Naive thymus-derived CD4-positive, alpha-beta T cell (primary cell): ENCODE measurements around the gene IQUB. TPM values are rescaled to one million over a fixed set of nuclear protein-coding genes. Genes with fewer than 3 reads are reported as not detected.

ENCODE experiments used
- ATAC-seq: fragments of 150-1000 bp; cut with Tn5 transposase; 2 replicates; pipeline ENCODE4 v1.10.0; 2021; ENCODE audit warnings: mild to moderate bottlenecking, moderate library complexity
- CTCF ChIA-PET: fragments of 350-600 bp; sonication (Branson Sonifier 250); formaldehyde crosslinking; loops from one replicate; lab custom pipeline; 2021; ENCODE audit warnings: antibody characterized with exemption; lab: Charles Lee
- POLR2A ChIA-PET: fragments of 350-600 bp; sonication (Branson Sonifier 250); formaldehyde crosslinking; loops from one replicate; lab custom pipeline; 2021; ENCODE audit warnings: antibody characterized with exemption, inconsistent platforms; lab: Charles Lee
- DNase-seq, 9 donors: peaks; one replicate each; pipeline versions ENCODE4 v3.0.0 to v3.0.0-alpha.2; 2020 to 2022; ENCODE audit warnings: mixed read lengths in 1 of 9
- H3K27ac ChIP-seq: one replicate; pipeline ENCODE4 v1.7.0; 2013; ENCODE audit warnings: mild to moderate bottlenecking, low read depth, low read length, moderate library complexity
- H3K27me3 ChIP-seq, 2 donors: one replicate each; pipeline ENCODE4 v1.7.0; 2013; ENCODE audit warnings: low read length in 2 of 2, mild to moderate bottlenecking in 2 of 2, moderate library complexity in 2 of 2; ENCODE audit not compliant: control insufficient read depth in 2 of 2, insufficient read depth in 2 of 2
- H3K36me3 ChIP-seq, 3 experiments: 1 replicate in 2 of 3; 2 replicates in 1 of 3; pipeline ENCODE4 v1.7.0; 2013; ENCODE audit warnings: low read length in 3 of 3, mild to moderate bottlenecking in 3 of 3, moderate library complexity in 1 of 3; ENCODE audit not compliant: insufficient read depth in 3 of 3, control insufficient read depth in 2 of 3
- H3K4me1 ChIP-seq, 2 donors: one replicate each; pipeline ENCODE4 v1.7.0; 2013; ENCODE audit warnings: low read length in 2 of 2, mild to moderate bottlenecking in 2 of 2, moderate library complexity in 1 of 2; ENCODE audit not compliant: control insufficient read depth in 2 of 2, insufficient read depth in 2 of 2
- H3K4me3 ChIP-seq: 2 replicates; pipeline ENCODE4 v1.7.0; 2013; ENCODE audit warnings: mild to moderate bottlenecking, low read length
- H3K9me3 ChIP-seq, 3 experiments: 1 replicate in 2 of 3; 2 replicates in 1 of 3; pipeline ENCODE4 v1.7.0; 2013; ENCODE audit warnings: low read length in 3 of 3; ENCODE audit not compliant: control insufficient read depth in 2 of 3
- H3K27ac Mint-ChIP-seq, 9 donors: one replicate each; pipeline ENCODE4 v1.8.0; 2020 to 2022; ENCODE audit warnings: mixed read lengths in 9 of 9, mild to moderate bottlenecking in 8 of 9, moderate library complexity in 5 of 9, inconsistent platforms in 2 of 9
- H3K27me3 Mint-ChIP-seq, 5 donors: one replicate each; pipeline ENCODE4 v1.8.0; 2021 to 2022; ENCODE audit warnings: mixed read lengths in 5 of 5, mild to moderate bottlenecking in 1 of 5
- H3K36me3 Mint-ChIP-seq, 5 donors: one replicate each; pipeline ENCODE4 v1.8.0; 2020 to 2022; ENCODE audit warnings: mixed read lengths in 5 of 5, mild to moderate bottlenecking in 3 of 5, inconsistent platforms in 1 of 5
- H3K4me1 Mint-ChIP-seq, 7 donors: one replicate each; pipeline ENCODE4 v1.8.0; 2020 to 2022; ENCODE audit warnings: mixed read lengths in 7 of 7, mild to moderate bottlenecking in 3 of 7, inconsistent platforms in 1 of 7
- H3K4me3 Mint-ChIP-seq, 10 donors: one replicate each; pipeline ENCODE4 v1.8.0; 2020 to 2022; ENCODE audit warnings: mild to moderate bottlenecking in 10 of 10, mixed read lengths in 10 of 10, moderate library complexity in 6 of 10, inconsistent platforms in 2 of 10
- H3K9me3 Mint-ChIP-seq, 11 donors: one replicate each; pipeline ENCODE4 v1.8.0; 2020 to 2022; ENCODE audit warnings: mixed read lengths in 11 of 11, mild to moderate bottlenecking in 4 of 11, inconsistent platforms in 1 of 11, moderate library complexity in 1 of 11
- intact Hi-C, 2 donors: fragments of 100-400 bp; cut with micrococcal nuclease; formaldehyde crosslinking; loops; one replicate each; pipeline ENCODE4 v1.15.1; 2023
- polyA plus RNA-seq, 2 donors: library from polyadenylated mRNA; unstranded; fragments of 300-500 nt; fragmentation: Illumina TruSeq; gene quantifications; one replicate each; pipeline ENCODE4 v1.2.3, GENCODE V29; 2021
- total RNA-seq, 6 experiments: library from RNA in 5 of 6; stranded (reverse) in 5 of 6; gene quantifications; 1 replicate in 5 of 6; 2 replicates in 1 of 6; pipeline ENCODE4 v1.2.3 and lab custom pipeline; 2021 to 2026

Gene IQUB
- total and polyA plus RNA-seq, 7 experiments from 2014 or later: 0.09 to 0.24 TPM; not detected in 5

- Histone ChIP-seq H3K27me3 (no peaks in the 10 kb centered on the region), H3K9me3 (no peaks in the 10 kb centered on the region), H3K4me1 (no peaks in the 10 kb centered on the region), H3K27ac (no peak overlapping the region), H3K4me3 (no peak overlapping the region), H3K36me3 (no peaks in the 10 kb centered on the region)
- ATAC-seq: no peak
- DNase-seq: no peak
- Mint-ChIP-seq H3K4me3 (no peak overlapping the region), H3K9me3 (no peaks in the 10 kb centered on the region), H3K36me3 (no peaks in the 10 kb centered on the region), H3K27ac (no peak overlapping the region), H3K27me3 (peaks cover 0 to 24% (median 8%) of the 10 kb centered on the region in 5 donors), H3K4me1 (peaks cover 0 to 2% (median 0%) of the 10 kb centered on the region in 7 donors)
- POLR2A ChIA-PET: no interaction called here
- intact Hi-C loops: no loop called here
- CTCF ChIA-PET: no interaction called here
Measured at GRCh38 chr7:123463890-123464289, 70.5 kb downstream of the IQUB start.

- ChIA-PET CTCF (no interaction called here), POLR2A (no interaction called here)
- Mint-ChIP-seq H3K4me3 (no peak overlapping the region), H3K4me1 (no peaks in the 10 kb centered on the region), H3K27ac (no peak overlapping the region), H3K9me3 (no peaks in the 10 kb centered on the region), H3K27me3 (peaks cover 0 to 13% (median 5%) of the 10 kb centered on the region in 5 donors), H3K36me3 (no peaks in the 10 kb centered on the region)
- no peak overlapping the region for H3K4me3 ChIP-seq
- DNase-seq (no peak), ATAC-seq (no peak)
- no peak overlapping the region for H3K27ac ChIP-seq
- no peaks in the 10 kb centered on the region for H3K9me3 ChIP-seq
- intact Hi-C loops: no loop called here
- H3K27me3 ChIP-seq: no peaks in the 10 kb centered on the region
- H3K36me3 ChIP-seq: no peaks in the 10 kb centered on the region
- H3K4me1 ChIP-seq: no peaks in the 10 kb centered on the region
Measured at GRCh38 chr7:123460616-123461015, 73.8 kb downstream of the IQUB start.

GRCh38 chr7:123455965-123456470 lies 78.4 kb downstream of the IQUB start:
- no peak for DNase-seq
- Mint-ChIP-seq H3K9me3 (peaks cover 0 to 10% (median 7%) of the 10 kb centered on the region in 11 donors), H3K4me3 (no peak overlapping the region), H3K27ac (no peak overlapping the region), H3K4me1 (no peaks in the 10 kb centered on the region), H3K27me3 (peaks cover 0 to 12% (median 0%) of the 10 kb centered on the region in 5 donors), H3K36me3 (peaks cover 0 to 7% (median 0%) of the 10 kb centered on the region in 5 donors)
- Histone ChIP-seq H3K4me3 (no peak overlapping the region), H3K27me3 (no peaks in the 10 kb centered on the region), H3K9me3 (no peaks in the 10 kb centered on the region), H3K36me3 (no peaks in the 10 kb centered on the region), H3K4me1 (no peaks in the 10 kb centered on the region), H3K27ac (no peak overlapping the region)
- intact Hi-C loops: no loop called here
- ChIA-PET CTCF (no interaction called here), POLR2A (no interaction called here)
- ATAC-seq: no peak

- H3K4me3 ChIP-seq: no peak overlapping the region
- intact Hi-C loops: no loop called here
- H3K27ac Mint-ChIP-seq: no peak overlapping the region
- peaks cover 0 to 9% (median 1%) of the 10 kb centered on the region in 11 donors for H3K9me3 Mint-ChIP-seq
- H3K4me1 ChIP-seq: no peaks in the 10 kb centered on the region
- H3K4me3 Mint-ChIP-seq: no peak overlapping the region
- no peaks in the 10 kb centered on the region for H3K4me1 Mint-ChIP-seq
- no peaks in the 10 kb centered on the region for H3K27me3 ChIP-seq
- H3K36me3 ChIP-seq: no peaks in the 10 kb centered on the region
- no peaks in the 10 kb centered on the region for H3K27me3 Mint-ChIP-seq
- no peaks in the 10 kb centered on the region for H3K9me3 ChIP-seq
- CTCF ChIA-PET: no interaction called here
- H3K36me3 Mint-ChIP-seq: no peaks in the 10 kb centered on the region
- DNase-seq (no peak), ATAC-seq (no peak)
- POLR2A ChIA-PET: no interaction called here
- H3K27ac ChIP-seq: no peak overlapping the region
Measured at GRCh38 chr7:123440101-123440548, 94.3 kb downstream of the IQUB start.

GRCh38 chr7:123439191-123439590 lies 95.2 kb downstream of the IQUB start:
- POLR2A ChIA-PET: no interaction called here
- intact Hi-C loops: no loop called here

GRCh38 chr7:123437447-123437995 lies 96.9 kb downstream of the IQUB start:
- H3K4me3 Mint-ChIP-seq: no peak overlapping the region
- intact Hi-C loops: no loop called here
- Histone ChIP-seq H3K27me3 (no peaks in the 10 kb centered on the region), H3K4me3 (no peak overlapping the region), H3K4me1 (no peaks in the 10 kb centered on the region), H3K9me3 (no peaks in the 10 kb centered on the region), H3K36me3 (no peaks in the 10 kb centered on the region), H3K27ac (no peak overlapping the region)
- POLR2A ChIA-PET: no interaction called here
- DNase-seq: no peak
- no peak for ATAC-seq
- H3K9me3 Mint-ChIP-seq: peaks cover 0 to 4% (median 0%) of the 10 kb centered on the region in 11 donors
- no peaks in the 10 kb centered on the region for H3K36me3 Mint-ChIP-seq
- no peaks in the 10 kb centered on the region for H3K4me1 Mint-ChIP-seq
- CTCF ChIA-PET: no interaction called here
- no peak overlapping the region for H3K27ac Mint-ChIP-seq
- no peaks in the 10 kb centered on the region for H3K27me3 Mint-ChIP-seq

More at GRCh38 chr7:123439191-123439590, 95.2 kb downstream of the IQUB start:
- no peak overlapping the region for H3K27ac ChIP-seq
- H3K9me3 ChIP-seq: no peaks in the 10 kb centered on the region
- Mint-ChIP-seq H3K4me3 (no peak overlapping the region), H3K27ac (no peak overlapping the region), H3K27me3 (no peaks in the 10 kb centered on the region), H3K4me1 (no peaks in the 10 kb centered on the region), H3K36me3 (no peaks in the 10 kb centered on the region), H3K9me3 (peaks cover 0 to 8% (median 0%) of the 10 kb centered on the region in 11 donors)
- CTCF ChIA-PET: no interaction called here
- DNase-seq (no peak), ATAC-seq (no peak)
- H3K4me3 ChIP-seq: no peak overlapping the region
- H3K36me3 ChIP-seq: no peaks in the 10 kb centered on the region
- H3K4me1 ChIP-seq: no peaks in the 10 kb centered on the region
- no peaks in the 10 kb centered on the region for H3K27me3 ChIP-seq

- Mint-ChIP-seq H3K36me3 (no peaks in the 10 kb centered on the region), H3K4me3 (no peak overlapping the region), H3K27ac (no peak overlapping the region), H3K9me3 (peaks cover 0 to 2% (median 0%) of the 10 kb centered on the region in 11 donors), H3K27me3 (no peaks in the 10 kb centered on the region), H3K4me1 (no peaks in the 10 kb centered on the region)
- ChIA-PET POLR2A (no interaction called here), CTCF (no interaction called here)
- no peaks in the 10 kb centered on the region for H3K4me1 ChIP-seq
- no peak overlapping the region for H3K4me3 ChIP-seq
- no peaks in the 10 kb centered on the region for H3K27me3 ChIP-seq
- H3K27ac ChIP-seq: no peak overlapping the region
- no peak for DNase-seq
- no peaks in the 10 kb centered on the region for H3K36me3 ChIP-seq
- intact Hi-C loops: no loop called here
- no peak for ATAC-seq
- H3K9me3 ChIP-seq: no peaks in the 10 kb centered on the region
Measured at GRCh38 chr7:123435080-123435700, 99.2 kb downstream of the IQUB start.
